DND-41 (cell line): Measurements from ENCODE around the gene APOA5.

Experiments
- ATAC-seq: fragments of 200-7000 bp; cut with Tn5 transposase; 3 replicates; pipeline ENCODE4 v1.9.1; 2021; ENCODE audit warnings: low read depth; ENCODE audit not compliant: insufficient read depth
- DNase-seq: peaks from one replicate; pipeline ENCODE4 v3.0.0-alpha.2; 2020
- H2AFZ ChIP-seq: 2 replicates; pipeline ENCODE4 v1.6.0; 2012; ENCODE audit warnings: low read depth, low read length
- H3K27ac ChIP-seq: 2 replicates; pipeline ENCODE4 v1.5.1; 2012; ENCODE audit warnings: low read length, inconsistent platforms
- H3K27me3 ChIP-seq: fragments of 200-600 bp; sonication (generic); 2 replicates; pipeline ENCODE4 v1.6.0; 2012; ENCODE audit warnings: low read length, mild to moderate bottlenecking, inconsistent platforms; ENCODE audit not compliant: insufficient read depth, poor library complexity
- H3K36me3 ChIP-seq: 2 replicates; pipeline ENCODE4 v1.5.1; 2012; ENCODE audit warnings: low read length, inconsistent platforms; ENCODE audit not compliant: insufficient read depth
- H3K4me1 ChIP-seq: 2 replicates; pipeline ENCODE4 v1.5.1; 2012; ENCODE audit warnings: mild to moderate bottlenecking, low read length; ENCODE audit not compliant: insufficient read depth
- H3K4me2 ChIP-seq: 2 replicates; pipeline ENCODE4 v1.6.0; 2012; ENCODE audit warnings: mild to moderate bottlenecking, moderate library complexity, low read length, inconsistent platforms; ENCODE audit not compliant: insufficient read depth
- H3K4me3 ChIP-seq, 2 experiments: fragments of 200-600 bp in 1 of 2; shearing (Covaris generic) in 1 of 2; 2 replicates each; pipeline ENCODE4 v1.5.1; 2012 to 2016; ENCODE audit warnings: inconsistent platforms in 2 of 2, low read length in 2 of 2, mild to moderate bottlenecking in 2 of 2, low read depth in 1 of 2, moderate library complexity in 1 of 2
- H3K79me2 ChIP-seq: 2 replicates; pipeline ENCODE4 v1.6.0; 2012; ENCODE audit warnings: low read length, inconsistent platforms; ENCODE audit not compliant: insufficient read depth
- H3K9ac ChIP-seq: 2 replicates; pipeline ENCODE4 v1.6.0; 2012; ENCODE audit warnings: low read depth, mild to moderate bottlenecking, inconsistent platforms, low read length, moderate library complexity
- H3K9me3 ChIP-seq: 2 replicates; pipeline ENCODE4 v1.5.1; 2012; ENCODE audit warnings: low read length, moderate library complexity, mild to moderate bottlenecking, inconsistent platforms; ENCODE audit not compliant: insufficient read depth, severe bottlenecking
- H4K20me1 ChIP-seq: 2 replicates; pipeline ENCODE4 v1.6.0; 2012; ENCODE audit warnings: low read length; ENCODE audit not compliant: insufficient read depth
- EZH2 ChIP-seq: IDR thresholded peaks from 3 replicates; pipeline ENCODE4 v1.6.1; 2012; ENCODE audit warnings: borderline replicate concordance, low read depth, mild to moderate bottlenecking, moderate library complexity, low read length, inconsistent platforms; ENCODE audit not compliant: severe bottlenecking
- TF ChIP-seq, protein P1 (sequence below): IDR thresholded peaks from 2 replicates; pipeline ENCODE4 v1.5.1; 2012; ENCODE audit warnings: borderline replicate concordance, low read length, moderate library complexity, mild to moderate bottlenecking; ENCODE audit not compliant: poor library complexity, severe bottlenecking; ENCODE audit errors: extremely low read depth

APOA5 gene

DNA sequence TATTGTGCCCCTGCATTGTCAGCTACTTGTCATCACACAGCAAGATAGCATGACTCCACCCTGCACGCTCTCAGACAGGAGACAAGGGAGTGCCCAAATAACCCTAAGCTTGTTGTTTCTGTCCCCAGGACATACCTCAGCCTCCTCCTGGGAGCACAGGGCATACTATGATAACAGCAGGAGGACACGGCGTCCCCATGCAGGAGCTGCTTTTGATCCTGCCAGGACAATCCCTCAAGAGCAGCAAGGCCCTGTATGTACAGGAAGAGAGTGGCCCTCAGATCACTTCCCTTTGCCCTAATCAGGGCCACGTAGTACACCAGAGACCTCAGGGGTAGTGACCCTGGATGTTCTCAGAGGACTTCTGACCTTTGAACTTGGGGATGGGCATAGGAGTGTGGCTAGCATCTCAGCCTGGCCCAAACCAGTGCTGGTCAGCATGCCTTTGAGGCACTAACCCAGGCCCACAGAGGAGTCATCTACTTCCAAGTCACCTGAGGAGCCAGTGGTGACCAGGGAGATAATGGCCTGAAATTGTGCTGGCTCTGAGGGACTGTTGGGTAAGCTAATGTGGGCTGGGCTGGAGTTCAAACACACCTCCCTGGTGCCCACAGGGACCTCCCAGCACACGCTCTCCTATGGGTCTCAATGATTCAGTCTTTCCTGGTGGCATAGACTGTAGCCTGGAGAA is 22.2 kb upstream of the APOA5 start:
- DNase-seq: no peak
- H3K27ac ChIP-seq: no peak overlapping the region
- TF ChIP-seq, protein P1, sequence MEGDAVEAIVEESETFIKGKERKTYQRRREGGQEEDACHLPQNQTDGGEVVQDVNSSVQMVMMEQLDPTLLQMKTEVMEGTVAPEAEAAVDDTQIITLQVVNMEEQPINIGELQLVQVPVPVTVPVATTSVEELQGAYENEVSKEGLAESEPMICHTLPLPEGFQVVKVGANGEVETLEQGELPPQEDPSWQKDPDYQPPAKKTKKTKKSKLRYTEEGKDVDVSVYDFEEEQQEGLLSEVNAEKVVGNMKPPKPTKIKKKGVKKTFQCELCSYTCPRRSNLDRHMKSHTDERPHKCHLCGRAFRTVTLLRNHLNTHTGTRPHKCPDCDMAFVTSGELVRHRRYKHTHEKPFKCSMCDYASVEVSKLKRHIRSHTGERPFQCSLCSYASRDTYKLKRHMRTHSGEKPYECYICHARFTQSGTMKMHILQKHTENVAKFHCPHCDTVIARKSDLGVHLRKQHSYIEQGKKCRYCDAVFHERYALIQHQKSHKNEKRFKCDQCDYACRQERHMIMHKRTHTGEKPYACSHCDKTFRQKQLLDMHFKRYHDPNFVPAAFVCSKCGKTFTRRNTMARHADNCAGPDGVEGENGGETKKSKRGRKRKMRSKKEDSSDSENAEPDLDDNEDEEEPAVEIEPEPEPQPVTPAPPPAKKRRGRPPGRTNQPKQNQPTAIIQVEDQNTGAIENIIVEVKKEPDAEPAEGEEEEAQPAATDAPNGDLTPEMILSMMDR: no peak
- TF ChIP-seq EZH2: no peak
- no peak overlapping the region for H3K9ac ChIP-seq
- H3K9me3 ChIP-seq: no peaks in the 10 kb centered on the region
- H3K4me2 ChIP-seq: no peak overlapping the region
- H3K4me1 ChIP-seq: no peaks in the 10 kb centered on the region
- H3K36me3 ChIP-seq: no peaks in the 10 kb centered on the region
- peaks cover 3% of the 10 kb centered on the region for H3K27me3 ChIP-seq
- H2AFZ ChIP-seq: 0 out of 2 replicates have a peak overlapping the region, but pooled peaks have one; percentile 25
- no peaks in the 10 kb centered on the region for H3K79me2 ChIP-seq
- no peak for ATAC-seq
- no peaks in the 10 kb centered on the region for H4K20me1 ChIP-seq
- H3K4me3 ChIP-seq: no peak overlapping the region

DNA sequence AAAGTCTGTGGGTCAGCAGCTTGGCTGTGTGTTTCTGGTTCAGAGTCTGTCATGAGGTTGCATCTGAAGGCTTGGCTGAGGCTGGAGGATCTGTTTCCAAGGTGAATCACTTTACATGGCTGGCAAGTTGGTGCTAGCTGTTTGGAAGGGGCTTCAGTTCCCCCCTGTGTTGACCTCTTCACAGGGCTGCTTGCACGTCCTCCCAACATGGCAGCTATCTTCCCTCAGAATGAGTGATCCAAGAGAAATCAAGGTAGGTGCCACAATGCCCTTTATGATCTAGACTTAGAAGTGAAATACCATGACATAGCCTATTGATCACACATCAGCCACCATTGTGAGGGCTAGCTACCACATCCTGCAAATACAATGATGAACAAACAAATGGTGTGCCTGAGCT is 21.5 kb upstream of the APOA5 start:
- DNase-seq: no peak
- Histone ChIP-seq H2AFZ (no peak overlapping the region), H3K4me1 (no peaks in the 10 kb centered on the region)

DNA sequence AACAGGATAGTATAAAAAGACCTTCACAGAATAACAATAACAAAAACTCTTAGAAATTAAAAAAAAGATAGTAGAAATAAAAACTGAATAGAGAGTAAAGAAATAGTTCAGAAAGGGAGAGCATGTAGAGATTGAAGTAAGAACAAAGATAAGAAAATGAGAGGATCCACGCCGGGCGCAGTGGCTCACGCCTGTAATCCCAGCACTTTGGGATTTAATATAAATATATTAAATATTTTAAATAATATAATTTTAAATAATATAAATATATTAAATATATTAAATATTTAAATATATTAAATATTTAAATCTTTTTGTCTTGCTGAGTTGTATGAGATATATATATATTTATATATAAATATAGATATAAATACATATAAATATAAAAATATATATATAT is 20.4 kb upstream of the APOA5 start:
- no peaks in the 10 kb centered on the region for H4K20me1 ChIP-seq

More for the DNA sequence above, 21.5 kb upstream of the APOA5 start:
- H4K20me1 ChIP-seq: no peaks in the 10 kb centered on the region
- TF ChIP-seq, protein P1: no peak
- no peak for TF ChIP-seq EZH2
- H3K36me3 ChIP-seq: no peaks in the 10 kb centered on the region
- ATAC-seq: no peak
- H3K4me2 ChIP-seq: no peak overlapping the region
- peaks cover 3% of the 10 kb centered on the region for H3K27me3 ChIP-seq
- no peaks in the 10 kb centered on the region for H3K79me2 ChIP-seq
- no peak overlapping the region for H3K9ac ChIP-seq
- H3K4me3 ChIP-seq: no peak overlapping the region
- H3K9me3 ChIP-seq: no peaks in the 10 kb centered on the region
- H3K27ac ChIP-seq: no peak overlapping the region

More for the DNA sequence above, 20.4 kb upstream of the APOA5 start:
- TF ChIP-seq, protein P1: no peak
- no peak for TF ChIP-seq EZH2
- Histone ChIP-seq H3K4me1 (no peaks in the 10 kb centered on the region), H3K27me3 (peaks cover 3% of the 10 kb centered on the region), H2AFZ (no peak overlapping the region), H3K27ac (no peak overlapping the region), H3K4me2 (no peak overlapping the region), H3K9me3 (no peaks in the 10 kb centered on the region), H3K36me3 (no peaks in the 10 kb centered on the region), H3K79me2 (no peaks in the 10 kb centered on the region), H3K9ac (no peak overlapping the region), H3K4me3 (no peak overlapping the region)
- DNase-seq: no peak
- ATAC-seq: no peak
